Activated B cell treated with CpG ODN at 0.5 μM for 24 hours (primary cell): ENCODE results near the gene IFITM5. TPM values are rescaled to one million over a fixed set of nuclear protein-coding genes. Genes with fewer than 3 reads are reported as not detected.

ENCODE experiments used
- ATAC-seq: fragments of 200-7000 bp; cut with Tn5 transposase; one replicate; pipeline ENCODE4 v1.10.0; 2021; ENCODE audit warnings: low read depth, mild to moderate bottlenecking, moderate library complexity
- CTCF ChIA-PET: fragments of 350-600 bp; sonication (Branson Sonifier 250); formaldehyde crosslinking; loops from one replicate; lab custom pipeline; 2021; ENCODE audit warnings: antibody characterized with exemption; lab: Charles Lee
- POLR2A ChIA-PET: fragments of 350-600 bp; sonication (Branson Sonifier 250); formaldehyde crosslinking; loops from one replicate; lab custom pipeline; 2021; ENCODE audit warnings: antibody characterized with exemption; lab: Charles Lee
- DNase-seq: peaks from one replicate; pipeline ENCODE4 v3.0.0; 2022
- H3K27ac Mint-ChIP-seq: one replicate; pipeline ENCODE4 v1.8.0; 2020; ENCODE audit warnings: mixed read lengths
- H3K27me3 Mint-ChIP-seq: one replicate; pipeline ENCODE4 v1.8.0; 2021; ENCODE audit warnings: mixed read lengths
- H3K36me3 Mint-ChIP-seq: one replicate; pipeline ENCODE4 v1.8.0; 2021; ENCODE audit warnings: low read depth, mixed read lengths
- H3K4me1 Mint-ChIP-seq: one replicate; pipeline ENCODE4 v1.8.0; 2021; ENCODE audit warnings: mixed read lengths
- H3K4me3 Mint-ChIP-seq: one replicate; pipeline ENCODE4 v1.8.0; 2020; ENCODE audit warnings: mild to moderate bottlenecking, mixed read lengths
- H3K9me3 Mint-ChIP-seq: one replicate; pipeline ENCODE4 v1.8.0; 2020; ENCODE audit warnings: mixed read lengths
- CTCF ChIP-seq: fragments of 200-600 bp; IDR thresholded peaks from one replicate; pipeline ENCODE4 v1.8.0; 2022; ENCODE audit warnings: antibody characterized with exemption, mild to moderate bottlenecking
- intact Hi-C: fragments of 100-400 bp; cut with micrococcal nuclease; formaldehyde crosslinking; loops from one replicate; pipeline ENCODE4 v1.15.1; 2024
- total RNA-seq: library from RNA; stranded (reverse); gene quantifications from 2 replicates; pipeline ENCODE4 v1.2.3, GENCODE V29; 2022

IFITM5 gene
- total RNA-seq, 1 donor from 2014 or later: not detected

DNA sequence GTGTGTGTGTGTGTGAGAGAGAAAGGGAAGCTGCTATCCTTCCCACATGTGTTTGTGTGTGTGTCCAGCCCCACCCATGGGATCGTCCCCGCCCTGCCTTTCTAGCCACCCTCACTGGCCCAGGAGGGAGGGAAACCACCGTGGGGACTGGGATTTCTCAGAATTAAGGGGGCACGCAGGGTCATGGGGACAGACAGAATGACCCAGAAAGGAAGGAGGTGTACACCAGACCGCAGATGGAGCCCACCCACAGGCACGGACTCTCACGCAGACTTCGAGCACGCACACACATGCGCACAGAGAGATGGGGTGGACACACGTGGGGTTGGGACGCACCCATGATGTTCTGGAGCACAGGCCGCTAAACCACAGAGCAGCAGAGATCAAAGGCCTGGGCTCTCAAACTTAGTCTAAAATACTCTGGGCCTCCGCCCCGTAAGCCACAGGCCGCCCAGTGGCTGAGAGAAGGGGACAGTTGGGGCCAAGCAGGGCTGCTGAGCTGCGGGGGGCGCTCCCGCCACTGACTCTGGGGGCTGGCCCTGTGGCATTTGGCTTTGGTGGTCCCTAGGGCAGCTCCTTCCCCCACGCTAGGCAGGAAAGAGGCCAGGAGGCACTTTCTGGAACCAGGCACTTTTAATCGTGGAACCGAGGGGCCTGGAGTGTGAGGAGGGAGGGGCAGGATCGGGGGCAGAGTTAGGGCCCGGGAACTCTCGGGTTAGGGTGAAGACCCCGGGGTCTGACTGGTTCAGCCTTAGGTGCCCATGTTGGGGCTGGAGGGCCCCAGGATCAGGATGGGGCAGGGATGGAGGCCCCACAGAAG, 1.5 kb downstream of the IFITM5 start:
- ChIA-PET CTCF (no interaction called here), POLR2A (no interaction called here)
- intact Hi-C loops: no loop called here
- H3K36me3 Mint-ChIP-seq: peaks cover 14% of the 10 kb centered on the region
- DNase-seq (peak; percentile 12), ATAC-seq (no peak)
- H3K27ac Mint-ChIP-seq: no peak overlapping the region
- no peak for TF ChIP-seq CTCF
- H3K27me3 Mint-ChIP-seq: no peaks in the 10 kb centered on the region
- no peaks in the 10 kb centered on the region for H3K9me3 Mint-ChIP-seq
- H3K4me1 Mint-ChIP-seq: peaks cover 11% of the 10 kb centered on the region
- H3K4me3 Mint-ChIP-seq: no peak overlapping the region

DNA sequence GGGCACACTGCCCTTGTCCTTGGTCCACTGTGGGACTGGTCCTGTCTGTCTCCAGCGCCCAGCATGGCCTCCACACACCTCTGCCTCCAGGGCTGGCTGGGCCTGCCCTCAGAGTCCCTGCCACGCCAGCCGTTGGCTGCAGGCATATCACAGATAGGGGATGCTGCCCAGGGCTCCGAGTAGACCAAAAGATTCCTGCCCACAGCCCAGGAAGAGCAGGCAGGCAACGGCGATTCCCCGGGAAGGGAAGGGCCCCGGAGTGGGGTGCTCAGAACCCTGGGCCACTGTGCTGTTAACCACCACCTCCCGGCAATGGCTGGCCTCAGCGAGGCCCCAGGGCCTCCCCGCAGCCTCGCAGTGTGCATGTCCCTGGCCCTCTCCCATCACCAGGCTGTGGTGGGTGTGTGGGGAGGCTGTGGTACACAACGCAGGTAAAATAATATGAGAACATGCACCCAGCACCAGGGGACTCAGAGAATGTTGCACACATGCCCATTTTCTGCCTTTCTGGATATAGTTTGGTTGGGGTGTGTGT, 2.2 kb downstream of the IFITM5 start:
- ChIA-PET POLR2A (no interaction called here), CTCF (no interaction called here)
- no peak overlapping the region for H3K4me3 Mint-ChIP-seq
- H3K4me1 Mint-ChIP-seq: peaks cover 6% of the 10 kb centered on the region
- intact Hi-C loops: no loop called here
- TF ChIP-seq CTCF: no peak
- ATAC-seq: no peak
- H3K27ac Mint-ChIP-seq: no peak overlapping the region
- H3K9me3 Mint-ChIP-seq: no peaks in the 10 kb centered on the region
- no peak for DNase-seq
- H3K27me3 Mint-ChIP-seq: no peaks in the 10 kb centered on the region
- peaks cover 15% of the 10 kb centered on the region for H3K36me3 Mint-ChIP-seq

- H3K4me3 Mint-ChIP-seq: no peak overlapping the region
- intact Hi-C loops: no loop called here
- TF ChIP-seq CTCF: no peak
- no peak for DNase-seq
- H3K9me3 Mint-ChIP-seq: no peaks in the 10 kb centered on the region
- CTCF ChIA-PET: no interaction called here
- POLR2A ChIA-PET: no interaction called here
- H3K4me1 Mint-ChIP-seq: peaks cover 6% of the 10 kb centered on the region
- no peaks in the 10 kb centered on the region for H3K27me3 Mint-ChIP-seq
- H3K36me3 Mint-ChIP-seq: peaks cover 17% of the 10 kb centered on the region
- no peak overlapping the region for H3K27ac Mint-ChIP-seq
- ATAC-seq: no peak
Measured at GRCh38 chr11:296171-297050, 2.9 kb downstream of the IFITM5 start.

DNA sequence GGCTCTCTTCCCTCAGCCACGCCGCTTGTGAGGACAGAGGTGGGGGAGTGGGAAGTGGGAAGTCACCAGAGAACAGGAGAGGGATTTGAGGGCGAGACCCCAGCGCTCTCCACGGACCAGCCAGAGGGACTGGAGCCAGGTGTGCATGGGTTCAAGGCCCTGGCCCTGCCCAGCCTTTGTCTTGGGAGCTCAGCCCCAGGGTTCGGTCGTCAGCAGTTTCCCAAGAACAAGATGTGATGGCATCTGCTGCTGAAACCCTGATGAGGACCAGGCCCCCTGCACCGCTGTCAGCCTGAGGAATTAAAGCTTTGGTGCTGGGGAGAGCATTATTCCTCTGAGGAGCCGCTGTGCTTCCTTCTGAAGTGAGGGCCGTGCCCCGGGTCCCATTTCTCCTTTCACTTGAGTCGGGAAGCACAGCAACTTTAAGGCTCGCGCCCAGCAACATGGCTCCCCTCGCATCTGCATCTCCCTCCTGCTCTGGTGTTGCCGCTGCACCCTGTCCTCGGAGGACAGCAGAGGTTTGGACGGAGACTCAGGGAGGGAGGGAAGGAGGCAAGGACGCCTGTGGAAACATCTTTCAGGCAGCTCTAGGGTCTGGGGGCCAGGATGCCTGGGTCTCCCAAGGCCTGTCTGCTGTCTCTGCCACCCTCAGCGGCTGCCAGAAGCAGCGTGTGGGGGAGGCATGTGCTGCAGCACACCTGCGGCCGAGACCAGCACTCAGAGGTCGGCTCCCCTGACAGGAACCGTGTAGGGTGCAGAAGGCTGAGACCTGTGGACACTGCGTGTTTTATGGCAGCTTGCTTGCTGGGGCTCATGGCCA, 3.8 kb downstream of the IFITM5 start:
- ATAC-seq: no peak
- intact Hi-C loops: no loop called here
- POLR2A ChIA-PET: interaction anchor here (1.7 kb wide), 1 partner anchor 28 kb away, joined by 5 read pairs; no protein-coding TSS in a partner anchor
- H3K27ac Mint-ChIP-seq: no peak overlapping the region
- no peak for DNase-seq
- peaks cover 21% of the 10 kb centered on the region for H3K36me3 Mint-ChIP-seq
- H3K27me3 Mint-ChIP-seq: no peaks in the 10 kb centered on the region
- H3K4me3 Mint-ChIP-seq: no peak overlapping the region
- no peaks in the 10 kb centered on the region for H3K9me3 Mint-ChIP-seq
- H3K4me1 Mint-ChIP-seq: peaks cover 2% of the 10 kb centered on the region
- no peak for TF ChIP-seq CTCF
- CTCF ChIA-PET: no interaction called here
